GM12873 (cell line): ENCODE measurements around the gene UBA1.

Experiments used
- CTCF ChIP-seq: IDR thresholded peaks from 2 replicates; pipeline ENCODE4 v1.5.1; 2012; ENCODE audit warnings: low read depth, mild to moderate bottlenecking, moderate library complexity, low read length, control low read depth; ENCODE audit not compliant: insufficient read depth; ENCODE audit errors: missing control alignments

The UBA1 gene

DNA sequence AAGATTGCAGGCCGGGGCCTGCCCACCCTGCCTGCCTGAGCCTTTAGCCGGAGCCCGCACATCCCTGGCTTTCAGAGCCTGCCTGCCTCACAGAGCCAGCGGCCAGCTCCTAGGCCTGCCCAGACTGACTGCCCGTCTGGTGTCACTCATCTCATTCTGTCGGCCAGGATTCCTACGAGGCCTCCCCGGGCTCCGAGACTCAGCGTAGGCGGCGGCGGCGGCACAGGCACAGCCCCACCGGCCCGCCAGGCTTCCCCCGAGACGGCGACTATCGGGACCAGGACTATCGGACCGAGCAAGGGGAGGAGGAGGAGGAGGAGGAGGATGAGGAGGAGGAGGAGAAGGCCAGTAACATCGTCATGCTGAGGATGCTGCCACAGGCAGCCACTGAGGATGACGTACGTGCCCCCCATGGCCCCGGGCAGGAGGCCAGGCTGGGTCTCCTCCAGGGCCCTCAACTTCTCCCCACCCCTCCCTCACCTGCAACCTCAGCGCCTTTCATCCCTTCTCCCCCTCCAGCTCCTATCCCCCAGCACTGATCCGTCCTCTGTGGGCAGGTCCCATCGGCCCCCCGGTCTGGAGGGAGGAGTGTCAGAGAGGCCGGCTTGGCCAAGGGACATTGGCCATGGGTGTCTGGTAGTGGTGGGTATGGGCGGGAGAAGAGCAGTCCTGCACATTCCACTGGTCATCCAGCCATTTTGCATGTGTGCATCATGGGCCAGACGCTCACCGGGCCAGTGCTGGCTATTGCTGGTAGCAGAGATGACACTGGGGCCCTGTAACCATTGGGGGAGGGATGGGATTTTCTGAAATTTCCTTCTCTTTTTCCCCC is 22.6 kb upstream of the UBA1 start:
- TF ChIP-seq CTCF, result no peak

GRCh38 chrX:47171996-47172395 is 21.6 kb upstream of the UBA1 start:
- no peak for TF ChIP-seq CTCF

DNA sequence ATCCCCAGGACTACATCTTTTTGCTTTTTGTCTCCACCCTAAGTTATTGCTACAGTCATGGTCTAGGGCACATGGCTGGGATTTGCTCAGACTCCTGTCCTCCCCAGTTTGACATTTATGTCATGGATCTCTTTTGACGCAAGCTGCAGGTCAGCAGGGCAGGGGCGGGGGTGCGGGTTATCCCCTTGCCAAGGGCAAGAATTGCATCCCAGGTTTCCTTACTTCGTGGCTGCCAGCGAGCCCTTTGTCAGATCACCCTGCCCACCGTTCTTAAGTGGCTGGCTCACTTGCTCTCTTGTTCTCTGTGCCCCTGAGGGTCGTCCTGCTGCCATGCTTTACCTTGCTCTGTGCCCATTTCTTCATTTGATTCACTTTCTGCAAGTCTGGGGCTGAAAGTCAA is 21.1 kb upstream of the UBA1 start:
- no peak for TF ChIP-seq CTCF

- no peak for TF ChIP-seq CTCF
These were observed 20.4 kb upstream of the UBA1 start for GRCh38 chrX:47172971-47173792.

- TF ChIP-seq CTCF, result no peak
These were observed 19.3 kb upstream of the UBA1 start for GRCh38 chrX:47174376-47174775.

DNA sequence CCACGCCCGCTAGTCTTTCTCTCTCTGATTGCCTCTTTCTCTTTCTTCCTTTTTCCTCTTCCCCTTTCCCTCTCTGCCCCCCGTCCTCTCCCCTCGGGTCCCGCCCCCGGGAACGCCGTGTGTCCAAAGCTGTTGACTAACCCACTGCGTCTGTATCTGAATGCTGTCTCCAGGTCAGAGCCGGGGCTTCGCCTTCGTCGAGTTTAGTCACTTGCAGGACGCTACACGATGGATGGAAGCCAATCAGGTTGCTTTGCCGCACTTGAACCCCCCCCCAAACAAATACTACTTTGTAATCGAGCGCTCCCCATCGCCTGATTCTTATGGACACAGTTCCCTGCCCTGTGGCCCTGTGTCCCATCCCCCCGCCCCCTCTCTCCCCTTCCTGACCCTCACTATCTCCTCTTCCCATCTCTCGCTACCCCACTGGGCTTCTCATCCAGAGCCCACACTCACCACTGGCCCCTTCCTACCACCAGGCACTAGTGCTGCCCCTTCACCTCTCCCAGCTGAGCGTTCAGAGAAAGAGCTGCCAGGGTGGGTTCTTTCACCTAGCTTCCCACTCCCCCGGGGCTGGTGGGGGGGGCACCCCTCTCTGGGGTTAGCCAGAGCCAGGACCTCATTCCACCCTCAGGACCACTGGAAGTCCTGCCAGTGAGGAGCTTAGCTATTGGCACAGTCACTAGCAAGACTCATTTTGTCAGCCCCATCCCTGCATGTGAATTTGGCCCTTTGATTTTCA is 18.6 kb upstream of the UBA1 start:
- no peak for TF ChIP-seq CTCF

DNA sequence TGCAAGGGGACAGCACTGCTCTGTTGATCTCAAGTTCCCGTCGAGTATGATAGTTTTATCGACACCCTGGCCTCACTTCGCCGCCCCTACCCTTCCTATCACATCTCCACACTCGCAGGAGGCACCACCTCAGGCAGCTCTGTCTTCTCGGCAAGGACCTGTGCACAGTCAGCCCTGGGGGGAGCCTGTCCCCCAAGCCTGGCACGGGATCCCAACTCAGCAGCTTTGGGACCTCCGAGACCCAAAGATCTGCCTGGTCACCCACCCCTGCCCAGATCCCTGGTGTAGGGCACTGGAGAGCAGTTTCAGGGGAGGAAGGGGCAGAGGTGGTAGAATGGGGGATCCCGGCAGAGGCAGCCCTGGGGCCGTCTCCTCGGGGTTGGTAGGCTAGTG is 18.0 kb upstream of the UBA1 start:
- no peak for TF ChIP-seq CTCF
